ENCODE data around the gene TSR3. TPM values are rescaled to one million over a fixed set of nuclear protein-coding genes. Genes with fewer than 3 reads are reported as not detected.

The TSR3 gene
- total RNA-seq, 3 donors from 2014 or later (not counting 1 experiment from before 2014, with no cell fraction given) = 29.4 to 34.7 (median 29.7) TPM

DNA sequence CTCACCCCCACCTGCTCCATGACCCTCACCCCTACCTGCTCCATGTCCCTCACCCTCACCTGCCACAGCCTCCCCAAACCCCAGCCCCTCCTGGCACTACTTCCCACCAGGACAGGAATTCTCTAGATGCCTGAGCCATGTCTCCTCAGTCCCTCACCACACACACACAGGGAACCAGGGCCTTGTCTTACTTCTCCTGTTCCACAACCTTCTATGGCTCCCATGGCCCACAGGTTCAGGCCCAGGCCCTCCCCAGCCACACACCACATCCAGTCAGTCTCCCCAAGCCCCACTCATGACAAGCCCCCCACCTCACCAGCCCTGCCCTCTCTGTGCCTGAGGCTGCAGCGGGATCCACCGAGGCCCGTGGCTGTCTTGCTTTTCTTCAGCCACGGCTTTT is 45.3 kb downstream of the TSR3 start:
- no peak overlapping the region for H3K27ac Mint-ChIP-seq
- H3K4me3 Mint-ChIP-seq = no peak overlapping the region
- Histone ChIP-seq H3K27me3 (ENCODE audit: control insufficient read depth, insufficient read depth, low read length) (no peaks in the 10 kb centered on the region), H3K36me3 (ENCODE audit: control insufficient read depth, insufficient read depth, low read length) (no peaks in the 10 kb centered on the region), H3K4me3 (ENCODE audit: low read length) (no peak overlapping the region), H3K9me3 (ENCODE audit: control insufficient read depth, insufficient read depth, low read length) (no peaks in the 10 kb centered on the region), H3K27ac (ENCODE audit: low read length) (no peak overlapping the region), H3K4me1 (ENCODE audit: control insufficient read depth, insufficient read depth, low read length) (peaks cover 35% of the 10 kb centered on the region)
- TF ChIP-seq, protein P1, sequence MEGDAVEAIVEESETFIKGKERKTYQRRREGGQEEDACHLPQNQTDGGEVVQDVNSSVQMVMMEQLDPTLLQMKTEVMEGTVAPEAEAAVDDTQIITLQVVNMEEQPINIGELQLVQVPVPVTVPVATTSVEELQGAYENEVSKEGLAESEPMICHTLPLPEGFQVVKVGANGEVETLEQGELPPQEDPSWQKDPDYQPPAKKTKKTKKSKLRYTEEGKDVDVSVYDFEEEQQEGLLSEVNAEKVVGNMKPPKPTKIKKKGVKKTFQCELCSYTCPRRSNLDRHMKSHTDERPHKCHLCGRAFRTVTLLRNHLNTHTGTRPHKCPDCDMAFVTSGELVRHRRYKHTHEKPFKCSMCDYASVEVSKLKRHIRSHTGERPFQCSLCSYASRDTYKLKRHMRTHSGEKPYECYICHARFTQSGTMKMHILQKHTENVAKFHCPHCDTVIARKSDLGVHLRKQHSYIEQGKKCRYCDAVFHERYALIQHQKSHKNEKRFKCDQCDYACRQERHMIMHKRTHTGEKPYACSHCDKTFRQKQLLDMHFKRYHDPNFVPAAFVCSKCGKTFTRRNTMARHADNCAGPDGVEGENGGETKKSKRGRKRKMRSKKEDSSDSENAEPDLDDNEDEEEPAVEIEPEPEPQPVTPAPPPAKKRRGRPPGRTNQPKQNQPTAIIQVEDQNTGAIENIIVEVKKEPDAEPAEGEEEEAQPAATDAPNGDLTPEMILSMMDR (IDR thresholded peaks at IDR 0.05) = no peak
- DNase-seq (no peak), ATAC-seq (no peak)
- WGBS (ENCODE audit: insufficient coverage) = 71% methylated on average over 4 of the region's 4 CpGs
- H3K27me3 Mint-ChIP-seq (ENCODE audit: low read depth in 2 of 2) = no peaks in the 10 kb centered on the region
- no peaks in the 10 kb centered on the region for H3K36me3 Mint-ChIP-seq
- no peaks in the 10 kb centered on the region for H3K9me3 Mint-ChIP-seq
- peaks cover 19 to 36% of the 10 kb centered on the region in 2 donors for H3K4me1 Mint-ChIP-seq
- intact Hi-C loops (cut with micrococcal nuclease) = no loop called here

DNA sequence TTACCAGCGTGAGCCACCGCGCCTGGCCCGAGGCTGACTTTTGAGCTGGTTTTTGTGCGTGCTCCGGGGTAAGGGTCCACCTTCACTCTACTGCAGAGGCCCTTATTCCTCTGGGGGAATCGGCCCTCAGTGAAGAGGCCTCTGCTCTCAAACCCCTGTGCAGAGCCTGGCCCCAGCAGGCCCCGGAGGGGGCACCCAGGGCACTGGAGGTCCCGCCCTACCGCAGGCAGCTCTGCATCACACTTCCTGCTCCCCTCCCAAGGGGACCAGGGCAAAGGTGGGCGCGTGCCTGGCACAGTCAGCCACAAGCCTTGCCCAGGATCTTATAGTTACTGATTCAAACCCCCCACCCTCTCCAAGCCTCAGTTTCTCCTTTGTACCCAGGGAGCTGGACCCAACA is 45.9 kb downstream of the TSR3 start:
- Mint-ChIP-seq H3K4me1 (peaks cover 14 to 31% of the 10 kb centered on the region in 2 donors), H3K27ac (no peak overlapping the region), H3K36me3 (no peaks in the 10 kb centered on the region), H3K9me3 (no peaks in the 10 kb centered on the region), H3K27me3 (ENCODE audit: low read depth in 2 of 2) (no peaks in the 10 kb centered on the region), H3K4me3 (no peak overlapping the region)
- Histone ChIP-seq H3K36me3 (ENCODE audit: control insufficient read depth, insufficient read depth, low read length) (no peaks in the 10 kb centered on the region), H3K27ac (ENCODE audit: low read length) (no peak overlapping the region), H3K4me1 (ENCODE audit: control insufficient read depth, insufficient read depth, low read length) (peaks cover 35% of the 10 kb centered on the region), H3K27me3 (ENCODE audit: control insufficient read depth, insufficient read depth, low read length) (no peaks in the 10 kb centered on the region), H3K4me3 (ENCODE audit: low read length) (no peak overlapping the region), H3K9me3 (ENCODE audit: control insufficient read depth, insufficient read depth, low read length) (no peaks in the 10 kb centered on the region)
- 56% methylated on average over 12 of the region's 12 CpGs for WGBS (ENCODE audit: insufficient coverage)
- ATAC-seq (no peak), DNase-seq (no peak)
- intact Hi-C loops (cut with micrococcal nuclease) = no loop called here
- TF ChIP-seq, protein P1 (IDR thresholded peaks at IDR 0.05) = no peak

DNA sequence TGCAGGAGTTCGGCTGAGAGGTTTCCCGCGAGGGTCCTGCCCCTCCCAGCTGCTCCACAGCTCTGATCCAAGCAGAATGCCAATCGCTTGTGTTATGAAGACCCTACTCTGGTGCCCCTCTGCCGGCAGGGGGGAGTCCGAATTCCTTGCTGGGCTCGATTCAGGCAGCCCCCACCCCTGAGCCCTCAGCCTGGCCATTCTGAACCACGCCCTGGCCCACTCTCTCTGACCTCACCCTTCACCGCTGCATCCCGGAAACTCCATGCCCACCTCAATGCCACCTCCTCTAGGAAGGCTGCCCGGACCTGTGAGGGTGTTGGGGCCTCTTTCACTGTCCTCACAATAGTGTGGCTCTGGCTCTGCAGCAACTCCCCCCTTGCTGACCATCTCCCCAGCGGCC is 50.1 kb downstream of the TSR3 start:
- Histone ChIP-seq H3K4me3 (ENCODE audit: low read length) (no peak overlapping the region), H3K27ac (ENCODE audit: low read length) (no peak overlapping the region), H3K4me1 (ENCODE audit: control insufficient read depth, insufficient read depth, low read length) (peaks cover 27% of the 10 kb centered on the region), H3K36me3 (ENCODE audit: control insufficient read depth, insufficient read depth, low read length) (no peaks in the 10 kb centered on the region), H3K27me3 (ENCODE audit: control insufficient read depth, insufficient read depth, low read length) (peaks cover 3% of the 10 kb centered on the region), H3K9me3 (ENCODE audit: control insufficient read depth, insufficient read depth, low read length) (no peaks in the 10 kb centered on the region)
- no peaks in the 10 kb centered on the region for H3K9me3 Mint-ChIP-seq
- H3K36me3 Mint-ChIP-seq = no peaks in the 10 kb centered on the region
- peaks cover 4 to 6% of the 10 kb centered on the region in 2 donors for H3K27me3 Mint-ChIP-seq (ENCODE audit: low read depth in 2 of 2)
- intact Hi-C loops (cut with micrococcal nuclease) = loop anchor here (2.0 kb wide), 2 partner anchors 41 to 111 kb away; no protein-coding TSS in a partner anchor
- TF ChIP-seq, protein P1 (IDR thresholded peaks at IDR 0.05) = no peak
- 85% methylated on average over 12 of the region's 12 CpGs for WGBS (ENCODE audit: insufficient coverage)
- ATAC-seq (no peak), DNase-seq (no peak)
- no peak overlapping the region for H3K4me3 Mint-ChIP-seq
- H3K4me1 Mint-ChIP-seq = peaks cover 4 to 24% of the 10 kb centered on the region in 2 donors
- no peak overlapping the region for H3K27ac Mint-ChIP-seq
